NOMO-1 (cell line): ENCODE results near the gene GOLGA2.

Experiments used
- DNase-seq, 2 experiments: peaks; one replicate each; lab custom pipeline; 2025; ENCODE audit not compliant: unreplicated experiment in 2 of 2; lab: John Stamatoyannopoulos, UW

GOLGA2 gene, protein sequence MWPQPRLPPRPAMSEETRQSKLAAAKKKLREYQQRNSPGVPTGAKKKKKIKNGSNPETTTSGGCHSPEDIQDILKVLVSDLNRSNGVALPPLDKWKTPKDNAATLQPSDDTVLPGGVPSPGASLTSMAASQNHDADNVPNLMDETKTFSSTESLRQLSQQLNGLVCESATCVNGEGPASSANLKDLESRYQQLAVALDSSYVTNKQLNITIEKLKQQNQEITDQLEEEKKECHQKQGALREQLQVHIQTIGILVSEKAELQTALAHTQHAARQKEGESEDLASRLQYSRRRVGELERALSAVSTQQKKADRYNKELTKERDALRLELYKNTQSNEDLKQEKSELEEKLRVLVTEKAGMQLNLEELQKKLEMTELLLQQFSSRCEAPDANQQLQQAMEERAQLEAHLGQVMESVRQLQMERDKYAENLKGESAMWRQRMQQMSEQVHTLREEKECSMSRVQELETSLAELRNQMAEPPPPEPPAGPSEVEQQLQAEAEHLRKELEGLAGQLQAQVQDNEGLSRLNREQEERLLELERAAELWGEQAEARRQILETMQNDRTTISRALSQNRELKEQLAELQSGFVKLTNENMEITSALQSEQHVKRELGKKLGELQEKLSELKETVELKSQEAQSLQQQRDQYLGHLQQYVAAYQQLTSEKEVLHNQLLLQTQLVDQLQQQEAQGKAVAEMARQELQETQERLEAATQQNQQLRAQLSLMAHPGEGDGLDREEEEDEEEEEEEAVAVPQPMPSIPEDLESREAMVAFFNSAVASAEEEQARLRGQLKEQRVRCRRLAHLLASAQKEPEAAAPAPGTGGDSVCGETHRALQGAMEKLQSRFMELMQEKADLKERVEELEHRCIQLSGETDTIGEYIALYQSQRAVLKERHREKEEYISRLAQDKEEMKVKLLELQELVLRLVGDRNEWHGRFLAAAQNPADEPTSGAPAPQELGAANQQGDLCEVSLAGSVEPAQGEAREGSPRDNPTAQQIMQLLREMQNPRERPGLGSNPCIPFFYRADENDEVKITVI

DNA sequence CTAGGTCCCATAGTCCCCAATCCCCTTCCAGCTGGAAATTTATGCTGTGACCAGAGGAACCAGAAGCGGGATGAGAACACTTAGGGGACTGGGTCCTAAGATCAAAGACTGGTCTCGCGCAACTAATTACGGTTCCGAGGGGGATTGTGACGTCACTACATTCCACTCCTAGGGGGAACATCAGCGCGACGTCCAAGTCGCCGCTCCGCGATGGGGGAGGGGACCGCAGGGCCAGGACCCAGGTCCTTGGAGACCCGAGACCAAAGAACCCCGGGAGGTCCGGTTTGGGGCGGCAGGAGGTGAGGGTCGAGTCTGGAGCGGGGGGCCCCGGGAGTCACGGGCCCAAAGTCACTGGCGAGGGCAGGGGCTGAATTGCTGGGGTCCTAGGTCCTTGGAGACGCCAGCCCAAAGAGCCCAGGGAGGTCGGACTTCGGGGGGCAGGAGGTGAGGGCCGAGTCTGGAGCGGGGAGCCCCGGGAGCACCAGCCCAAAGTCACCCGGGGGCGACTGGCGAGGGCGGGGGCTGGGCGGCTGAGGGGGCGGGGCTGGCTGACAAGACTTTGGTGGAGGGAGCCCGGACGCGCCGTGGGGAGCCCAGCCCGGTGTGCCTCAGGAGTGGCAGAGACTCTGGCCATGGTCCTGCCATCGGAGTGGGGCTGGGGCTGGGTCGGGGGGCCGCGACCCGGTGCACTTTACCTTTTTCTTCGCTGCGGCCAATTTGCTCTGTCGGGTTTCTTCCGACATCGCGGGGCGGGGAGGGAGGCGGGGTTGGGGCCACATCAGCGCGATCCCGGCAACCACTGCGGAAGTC is at the start of gene GOLGA2:
GOLGA2 (minus strand) TSS at position 810 of the 810 bp plus-strand sequence; CDS start at position 779, 31 bp downstream.
- DNase-seq, result no peak

DNA sequence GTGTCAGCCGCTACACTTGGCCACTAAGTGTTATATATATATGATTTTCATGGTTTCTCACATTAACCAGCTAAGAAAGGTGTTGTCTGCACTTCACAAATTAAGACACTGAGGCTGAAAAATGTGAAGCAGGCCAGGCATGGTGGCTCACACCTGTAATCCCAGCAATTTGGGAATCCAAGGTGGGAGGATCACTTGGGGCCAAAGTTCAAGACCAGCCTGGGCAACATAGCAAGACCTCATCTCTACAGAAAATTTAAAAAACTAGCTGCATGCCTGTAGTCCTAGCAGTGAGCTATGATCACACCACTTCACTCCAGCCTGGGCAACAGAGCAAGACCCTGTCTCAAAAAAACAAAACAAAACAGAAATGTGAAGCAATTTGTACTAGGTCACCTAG is 48.6 kb upstream of the GOLGA2 start:
- no peak for DNase-seq

DNA sequence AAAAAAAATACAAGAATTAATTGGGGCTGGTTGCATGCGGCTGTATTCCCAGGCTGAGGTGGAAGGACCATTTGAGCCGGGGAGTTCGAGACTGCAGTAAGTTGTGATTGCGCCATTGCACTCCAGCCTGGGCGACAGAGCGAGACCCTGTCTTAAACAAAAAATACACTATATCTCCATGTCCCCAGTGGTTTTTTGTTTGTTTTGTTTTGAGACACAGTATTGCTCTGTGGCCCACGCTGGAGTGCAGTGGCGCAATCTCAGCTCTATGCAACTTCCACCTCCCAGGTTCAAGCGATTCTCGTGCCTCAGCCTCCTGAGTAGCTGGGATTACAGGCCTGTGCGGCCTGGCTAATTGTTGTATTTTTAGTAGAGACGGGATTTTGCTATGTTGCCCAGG is 48.0 kb upstream of the GOLGA2 start:
- DNase-seq, result no peak

DNA sequence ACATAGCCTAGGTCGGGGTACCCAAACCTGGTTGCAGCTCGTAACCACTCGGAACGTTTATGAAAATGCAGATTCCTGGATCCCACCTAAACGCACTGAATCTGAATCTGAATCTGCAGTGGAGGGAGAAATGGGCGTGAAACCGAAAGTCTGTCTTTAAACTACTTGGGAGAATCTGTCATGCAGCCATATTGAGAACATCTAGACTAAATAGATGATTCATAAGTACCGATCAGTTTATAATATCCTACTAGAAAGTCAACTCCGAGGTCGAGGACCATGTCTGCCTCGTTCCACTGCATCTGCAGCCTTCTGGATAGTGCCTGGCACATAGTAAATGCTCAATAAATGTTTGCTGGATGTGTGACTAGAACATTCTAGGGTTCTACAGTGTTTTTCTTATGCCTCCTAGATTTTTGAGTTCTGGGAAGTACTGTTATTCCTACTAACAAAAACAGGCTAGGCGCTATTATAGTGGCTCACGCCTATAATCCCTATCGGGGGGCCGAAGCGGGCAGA is 47.5 kb upstream of the GOLGA2 start:
- DNase-seq, result peak in 1 of 2 experiments; percentile 9

DNA sequence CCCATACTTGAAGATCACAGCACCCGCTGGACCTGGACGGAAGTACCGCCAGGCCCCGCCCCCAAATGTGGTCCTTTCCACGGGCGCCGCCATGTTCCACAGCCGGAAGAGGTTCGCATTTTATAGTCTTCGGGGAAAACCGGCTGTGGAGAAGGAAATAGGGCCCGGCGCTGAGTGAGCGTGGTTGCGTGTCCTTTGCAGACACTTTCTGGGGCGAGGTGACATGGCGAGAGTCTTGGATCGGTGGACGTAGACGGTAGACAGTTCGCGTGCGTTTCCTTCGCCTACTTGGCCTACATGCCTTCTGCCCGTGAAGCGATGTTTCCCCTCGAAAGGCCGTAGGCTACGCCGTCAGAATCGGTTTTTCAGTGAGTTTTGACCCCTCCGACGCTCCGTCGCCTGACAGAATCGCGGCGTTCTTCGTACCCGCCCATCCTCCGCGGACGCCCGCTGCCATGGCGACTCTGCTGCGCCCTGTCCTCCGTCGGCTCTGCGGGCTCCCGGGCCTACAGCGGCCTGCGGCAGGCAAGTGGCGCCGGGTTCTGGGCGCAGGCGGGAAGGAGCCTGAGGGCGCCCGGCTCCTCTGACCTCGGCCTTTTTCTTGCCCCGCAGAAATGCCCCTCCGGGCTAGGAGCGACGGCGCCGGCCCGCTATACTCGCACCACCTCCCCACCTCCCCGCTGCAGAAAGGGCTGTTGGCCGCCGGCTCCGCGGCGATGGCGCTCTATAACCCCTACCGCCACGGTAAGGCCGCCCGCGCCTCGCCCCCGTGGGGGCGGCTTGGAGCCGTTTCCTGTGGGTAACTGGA is 46.8 kb upstream of the GOLGA2 start, which contains the start of the genes COQ4 and TRUB2:
COQ4 (plus strand) TSS at position 436 of the 808 bp plus-strand sequence; CDS start at position 456, 20 bp downstream.
TRUB2 (minus strand) TSS at position 44 of the 808 bp plus-strand sequence; CDS start at position 5, 39 bp downstream.
- DNase-seq, result peak; percentile 93

DNA sequence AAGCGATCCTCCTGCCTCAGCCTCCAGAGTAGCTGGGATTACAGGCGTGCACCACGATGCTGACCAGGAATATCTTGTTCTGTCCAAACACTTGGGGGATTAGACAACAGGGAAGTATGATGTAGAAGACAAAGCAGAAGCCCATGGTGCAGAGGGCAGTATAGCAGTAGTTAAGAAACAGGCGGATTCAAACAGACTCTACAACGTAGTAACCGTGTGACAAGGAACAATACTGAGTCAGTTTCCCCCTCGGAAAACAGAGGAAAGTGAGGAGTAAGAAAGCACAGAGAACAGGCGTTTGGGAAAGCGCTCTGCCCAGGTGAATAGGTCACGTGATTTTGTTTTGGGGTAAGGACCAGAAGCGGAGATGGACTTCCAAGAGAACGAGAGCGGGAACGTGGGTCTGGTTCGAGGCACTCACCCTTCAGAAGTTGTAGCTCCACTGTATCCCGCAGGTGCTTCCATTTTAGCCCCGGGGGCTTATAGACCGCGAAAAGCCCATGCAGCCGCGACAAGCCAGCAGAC is 46.1 kb upstream of the GOLGA2 start:
- no peak for DNase-seq

DNA sequence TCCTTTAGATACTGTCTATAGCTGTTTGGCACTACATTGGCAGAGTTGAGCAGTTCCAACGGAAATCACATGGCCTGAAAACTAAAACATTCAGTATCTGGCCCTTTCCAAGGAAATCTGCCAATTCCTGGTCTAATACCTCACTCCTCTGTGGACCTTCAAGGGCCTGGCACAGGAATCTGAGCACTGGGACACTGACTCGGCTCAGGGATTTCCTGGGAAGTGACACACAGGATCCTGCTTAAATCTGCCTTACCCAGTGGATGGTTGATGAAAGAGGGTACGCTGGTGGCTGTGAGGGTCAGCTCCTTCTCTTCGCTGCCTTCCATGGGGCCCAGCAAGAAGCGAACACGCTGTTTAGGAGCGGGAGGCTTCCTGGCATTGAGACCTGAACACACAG is 45.5 kb upstream of the GOLGA2 start:
- no peak for DNase-seq

DNA sequence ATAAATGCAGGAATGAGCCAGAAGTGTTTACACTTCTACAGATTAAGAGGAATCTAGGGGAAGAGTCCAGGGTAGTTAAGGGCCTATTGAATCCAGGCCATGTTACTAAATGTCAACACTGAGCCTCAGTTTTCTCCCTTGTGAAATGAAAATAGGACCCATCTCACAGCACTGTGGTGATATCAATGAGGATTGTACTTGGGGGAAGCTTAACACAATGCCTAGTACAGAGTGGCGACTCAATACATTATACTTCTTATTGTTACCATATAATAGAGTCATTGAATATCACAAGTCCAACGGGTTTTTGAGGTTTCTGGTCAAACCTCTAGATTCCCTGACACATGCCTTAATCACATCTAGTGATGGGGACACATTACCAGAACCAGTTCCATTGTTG is 41.8 kb upstream of the GOLGA2 start:
- no peak for DNase-seq

DNA sequence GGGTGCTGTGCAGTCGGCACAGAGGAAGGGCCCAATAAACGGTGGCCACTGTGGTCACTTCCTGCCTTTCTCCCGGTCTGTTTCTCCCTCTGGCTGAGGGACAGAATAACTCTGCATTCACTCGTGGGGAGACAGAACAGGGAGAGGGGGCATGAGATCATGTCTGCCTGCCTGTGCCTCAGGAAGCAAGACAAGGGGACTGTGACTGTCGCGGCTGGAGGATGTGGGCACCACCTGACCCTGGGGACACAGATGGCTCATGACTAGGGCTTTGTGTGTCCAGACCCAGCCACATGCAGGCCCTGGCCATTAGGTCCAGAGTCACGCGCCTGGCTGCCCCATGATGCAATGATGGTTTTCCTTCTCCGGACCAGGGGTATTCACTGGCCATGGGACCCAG is 40.6 kb upstream of the GOLGA2 start:
- no peak for DNase-seq

DNA sequence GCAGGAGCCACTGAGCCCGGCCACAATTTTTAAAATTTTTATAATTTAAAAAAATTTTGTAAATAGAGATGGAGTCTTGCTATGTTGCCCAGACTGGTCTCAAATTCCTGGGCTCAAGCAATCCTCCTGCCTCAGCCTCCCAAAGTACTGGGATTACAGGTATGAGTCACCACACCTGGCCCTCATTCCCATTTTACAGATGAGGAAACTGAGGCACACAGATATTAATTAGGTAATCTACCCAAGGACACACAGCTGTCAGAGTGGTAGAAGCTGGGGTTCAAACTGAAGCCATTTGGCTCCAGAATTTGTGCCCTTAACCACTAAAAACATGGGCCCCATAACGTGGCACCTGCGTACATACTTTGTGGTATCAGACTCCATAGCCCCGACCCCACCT is 38.9 kb upstream of the GOLGA2 start:
- DNase-seq, result no peak

DNA sequence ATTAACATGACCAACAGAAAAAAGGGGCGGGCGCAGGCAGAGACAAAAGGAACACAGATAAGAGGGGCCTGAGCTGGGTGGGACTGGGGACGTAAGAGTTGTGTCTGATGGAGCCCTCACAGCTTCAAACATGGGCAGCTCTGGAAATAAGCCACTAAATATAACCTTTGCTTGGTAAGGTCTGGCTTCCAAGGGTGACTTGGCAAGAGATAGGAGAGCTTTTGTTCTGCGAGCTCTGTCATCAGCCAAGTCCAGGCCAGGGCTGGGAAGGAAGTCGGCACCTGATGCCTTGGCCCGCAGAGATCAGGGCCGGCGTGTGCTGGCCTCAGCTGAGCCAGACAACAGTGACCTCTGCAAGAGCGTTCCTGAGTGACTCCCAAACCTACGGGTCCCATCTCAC is 34.7 kb upstream of the GOLGA2 start:
- no peak for DNase-seq

DNA sequence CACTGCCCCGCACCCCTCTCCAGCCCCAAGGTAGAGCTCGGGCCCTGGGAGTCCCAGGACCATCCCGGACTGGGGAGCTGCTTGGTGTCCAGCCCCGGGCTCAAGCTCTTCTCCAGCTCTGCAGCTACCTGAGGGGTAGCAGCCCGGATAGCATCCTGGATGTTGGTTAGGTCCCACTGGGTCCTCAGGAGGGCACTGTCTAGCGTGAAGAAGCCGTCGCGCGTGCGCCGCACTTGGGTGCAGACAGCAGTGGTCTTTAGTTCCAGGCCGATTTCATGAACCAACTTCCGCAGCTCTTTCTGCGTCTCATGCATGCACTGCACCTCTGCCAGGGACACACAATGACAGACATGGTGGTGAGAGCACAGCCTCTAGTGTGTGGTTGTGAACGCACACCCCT is 33.7 kb upstream of the GOLGA2 start:
- no peak for DNase-seq

DNA sequence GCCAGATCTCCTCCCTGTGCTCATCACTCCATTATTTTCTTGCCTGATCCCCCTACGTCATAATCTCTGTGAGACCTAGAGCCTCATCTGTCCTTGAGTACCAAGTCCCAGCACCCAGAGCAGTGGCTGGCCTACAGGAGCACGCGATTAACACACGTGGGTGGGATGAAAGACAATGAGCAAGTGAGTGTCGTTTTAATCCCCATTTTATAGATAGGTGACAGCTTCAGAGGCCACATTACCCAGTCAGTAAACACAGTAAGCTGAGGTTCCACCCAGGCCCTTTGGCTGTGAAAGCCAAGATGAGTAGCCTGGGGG is 29.1 kb upstream of the GOLGA2 start:
- DNase-seq, result no peak

DNA sequence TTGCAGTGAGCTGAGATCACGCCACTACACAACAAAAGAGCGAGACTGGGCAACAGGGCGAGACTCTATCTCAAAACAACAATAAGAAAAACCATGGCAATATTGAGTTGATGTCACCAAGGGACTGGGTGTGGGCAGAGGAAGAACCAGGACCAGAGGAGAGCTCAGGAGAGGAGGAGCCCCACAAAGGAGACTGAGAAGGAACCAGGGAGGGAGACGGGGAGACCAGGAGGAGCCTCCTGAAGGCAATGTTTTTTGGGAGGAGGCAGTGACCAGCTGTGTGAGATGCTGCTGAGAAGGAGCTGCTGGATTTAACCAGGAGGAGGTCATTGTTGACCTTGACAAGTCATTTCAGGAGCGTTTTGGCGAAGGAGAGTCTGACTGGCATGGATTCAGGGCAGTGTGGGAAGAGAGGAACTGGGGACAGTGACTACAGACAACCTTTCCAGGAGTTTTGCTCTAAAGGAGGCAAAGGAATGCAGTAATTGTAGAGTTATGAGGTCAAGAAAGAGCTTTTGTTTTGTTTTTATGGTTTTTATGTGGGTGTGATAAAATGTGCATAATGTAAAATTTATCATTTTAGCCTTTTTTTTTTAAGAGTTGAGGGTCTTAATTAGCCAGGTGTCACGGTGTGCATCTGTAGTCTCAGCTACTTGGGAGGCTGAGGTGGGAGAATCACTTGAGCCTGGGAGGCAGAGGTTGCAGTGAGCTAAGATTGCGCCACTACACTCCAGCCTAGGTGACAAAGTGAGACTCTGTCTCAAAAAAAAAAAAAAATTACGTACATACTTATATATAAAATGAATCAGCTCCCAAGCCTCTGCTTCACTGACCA is 28.5 kb upstream of the GOLGA2 start:
- DNase-seq, result no peak

DNA sequence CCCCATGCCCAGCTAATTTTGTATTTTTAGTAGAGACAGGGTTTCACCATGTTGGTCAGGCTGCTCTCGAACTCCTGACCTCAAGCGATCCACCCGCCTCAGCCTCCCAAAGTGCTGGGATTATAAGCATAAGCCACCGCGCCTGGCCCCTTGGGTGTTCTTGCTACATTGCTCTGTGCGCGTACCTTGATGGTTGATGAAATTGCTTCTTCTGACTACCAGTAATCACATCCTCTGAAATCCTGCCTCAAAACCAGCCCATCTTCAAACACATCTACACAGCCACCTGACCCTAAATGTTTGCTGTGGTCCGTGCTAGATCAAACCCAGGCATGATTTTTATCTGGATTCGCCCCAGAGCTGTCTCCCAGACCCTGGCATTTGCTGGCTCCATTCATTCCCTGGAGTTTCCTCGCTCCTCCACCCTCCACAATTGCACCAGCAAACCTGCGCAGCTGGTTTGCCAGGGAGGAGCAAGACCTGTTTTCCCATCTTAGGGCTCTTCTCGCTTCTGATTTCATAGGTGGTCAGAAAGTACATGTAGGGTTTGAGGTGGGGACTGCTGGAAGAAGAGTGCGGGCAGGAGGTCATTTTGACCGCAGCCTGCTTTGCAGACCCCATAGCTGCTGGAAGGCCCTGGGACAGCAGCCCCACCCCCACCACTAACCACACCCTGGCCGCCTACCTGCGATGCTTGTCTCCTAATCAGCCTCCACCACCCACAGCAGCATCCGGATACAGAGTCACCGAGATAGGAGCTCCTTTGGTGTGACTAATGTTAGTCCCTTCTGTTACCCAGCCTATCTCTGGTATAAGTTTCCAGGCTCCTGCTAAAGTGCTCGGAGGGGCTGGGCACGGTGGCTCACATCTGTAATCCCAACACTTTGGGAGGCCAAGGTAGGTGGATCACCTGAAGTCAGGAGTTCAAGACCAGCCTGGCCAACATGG is 23.0 kb upstream of the GOLGA2 start:
- no peak for DNase-seq

DNA sequence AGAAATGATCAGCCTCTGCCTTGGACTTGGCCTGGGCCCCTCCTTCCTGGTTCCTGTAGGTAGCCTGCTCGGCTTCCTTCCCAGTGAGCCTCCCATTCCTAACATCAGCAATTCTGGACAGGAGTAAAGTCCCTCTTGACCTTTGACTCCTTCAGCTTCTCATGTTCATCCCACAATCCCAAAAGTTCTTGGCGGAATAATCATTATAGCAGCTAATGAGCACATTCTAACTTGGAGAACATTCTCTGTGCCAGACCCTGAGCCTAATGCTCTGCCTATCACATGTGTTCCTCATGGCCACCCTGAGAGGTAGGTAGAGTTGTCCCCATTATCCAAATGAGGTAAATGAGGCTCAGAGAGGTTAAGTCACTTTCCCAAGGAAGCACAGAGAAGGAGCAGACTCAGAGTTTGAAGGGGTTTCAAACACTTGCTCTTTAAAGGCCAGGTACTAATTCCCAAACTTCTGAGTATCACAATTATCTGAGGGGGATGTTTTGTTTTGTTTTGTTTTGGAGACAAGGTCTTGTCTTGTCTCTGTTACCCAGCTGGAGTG is 21.5 kb upstream of the GOLGA2 start:
- no peak for DNase-seq
